K562 (cell line): ENCODE measurements around the gene LZTFL1. TPM values are rescaled to one million over a fixed set of nuclear protein-coding genes. Genes with fewer than 3 reads are reported as not detected.

Experiments used
- ARID4B ChIP-seq: sonication (generic); formaldehyde crosslinking; IDR thresholded peaks from 2 replicates; pipeline ENCODE4 v1.8.0; 2022; ENCODE audit warnings: mild to moderate bottlenecking, missing genetic modification reagents
- THAP12 ChIP-seq: fragments of 250-450 bp; sonication (Bioruptor Pico); IDR thresholded peaks from 2 replicates; pipeline ENCODE4 v1.9.0; 2021; ENCODE audit warnings: mild to moderate bottlenecking, inconsistent platforms
- ZNF23 ChIP-seq: fragments of 250-450 bp; sonication (Bioruptor Pico); IDR thresholded peaks from 2 replicates; pipeline ENCODE4 v1.4.0; 2020; ENCODE audit warnings: mild to moderate bottlenecking
- polyA plus RNA-seq, 8 experiments: library from polyadenylated mRNA; depleted of rRNA in 4 of 8; stranded (reverse) in 5 of 8; unstranded in 3 of 8; fragments of >200 nt; fragmentation: Nextera tagmentation in 2 of 8; fragmentation: Illumina TruSeq in 1 of 8; extraction: Ambion mirVana in 2 of 8; extraction: Trizol in 1 of 8; gene quantifications; 2 replicates each; pipeline versions ENCODE4 v1.2.1 to v1.2.3, GENCODE V29; 2011 to 2014; ENCODE audit warnings: inconsistent platforms in 1 of 8, missing spikeins in 1 of 8
- total RNA-seq, 7 experiments: library from RNA; depleted of rRNA in 6 of 7; stranded (reverse); fragments of >200 nt in 6 of 7; fragmentation: Illumina TruSeq in 2 of 7; extraction: Trizol in 2 of 7; gene quantifications; 2 replicates each; pipeline versions ENCODE4 v1.2.1 to v1.2.3, GENCODE V29; 2011 to 2021; ENCODE audit warnings: low replicate concordance in 1 of 7

The LZTFL1 gene
- total and polyA plus RNA-seq, 9 of the 15 experiments (the other 6 are each of a cell fraction or from before 2014, with no cell fraction given), result 10.7 to 33.7 (median 15.3) TPM

GRCh38 chr3:45781271-45781670 is 60.6 kb downstream of the LZTFL1 start (continued):
- no peak for TF ChIP-seq ARID4B (CRISPR knock-in tag)
- TF ChIP-seq ZNF23 (CRISPR knock-in tag), result no peak
- no peak for TF ChIP-seq THAP12 (CRISPR knock-in tag)
- TF ChIP-seq, all 486 proteins: peak for 0
